ENCODE measurements around the gene MED12L.

MED12L gene

DNA sequence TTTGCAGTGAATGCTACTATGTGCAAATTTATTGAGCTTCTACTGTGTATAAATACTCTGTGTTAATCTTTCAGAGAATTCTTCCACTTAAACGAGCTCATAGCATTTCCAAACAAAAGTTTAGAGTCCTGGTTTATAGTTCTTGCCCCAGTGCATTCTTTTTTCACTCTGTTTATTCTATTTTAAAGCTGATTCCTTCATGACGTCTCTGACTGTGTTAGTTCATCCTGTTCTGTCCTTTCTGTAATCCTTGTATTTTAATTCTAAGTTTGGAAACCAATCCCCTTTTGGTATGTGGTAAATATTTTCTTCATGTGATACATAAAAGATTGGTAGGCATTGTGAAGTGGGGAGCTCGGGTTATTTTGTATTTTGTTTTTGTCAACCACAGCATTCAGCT lies 174.2 kb downstream of the MED12L start:
- DNase-seq (ENCODE audit: low read depth) = no peak

GRCh38 chr3:151262871-151263525 lies 177.5 kb downstream of the MED12L start:
- DNase-seq (ENCODE audit: low read depth) = no peak

GRCh38 chr3:151264605-151265004 lies 179.1 kb downstream of the MED12L start:
- no peak for DNase-seq (ENCODE audit: low read depth)

GRCh38 chr3:151265166-151265565 lies 179.7 kb downstream of the MED12L start:
- no peak for DNase-seq (ENCODE audit: low read depth)

- no peak for DNase-seq (ENCODE audit: low read depth)
Observed at GRCh38 chr3:151265866-151266265, 180.4 kb downstream of the MED12L start.

GRCh38 chr3:151267066-151267465 lies 181.6 kb downstream of the MED12L start:
- DNase-seq (ENCODE audit: low read depth) = no peak

GRCh38 chr3:151268267-151269235 lies 183.1 kb downstream of the MED12L start:
- no peak for DNase-seq (ENCODE audit: low read depth)

DNA sequence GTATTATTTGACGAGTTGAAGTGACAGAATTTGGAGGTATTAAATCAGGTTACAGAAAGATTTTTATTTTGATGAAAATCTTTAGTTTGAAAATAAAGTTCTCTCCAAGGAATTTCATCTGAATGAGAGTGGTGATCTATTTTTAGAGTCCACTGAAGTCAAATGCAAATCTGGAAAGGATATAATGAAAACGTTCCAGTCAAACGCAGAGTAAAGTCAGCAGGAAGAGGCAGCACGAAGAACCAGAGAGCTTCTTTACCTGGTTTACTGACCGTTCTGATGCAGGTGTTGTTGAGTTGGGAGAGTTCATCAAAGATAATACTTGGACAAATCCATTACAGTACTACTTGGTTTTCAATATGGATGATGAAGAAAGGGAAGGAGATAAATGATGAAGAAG lies 184.2 kb downstream of the MED12L start:
- no peak for DNase-seq (ENCODE audit: low read depth)

DNA sequence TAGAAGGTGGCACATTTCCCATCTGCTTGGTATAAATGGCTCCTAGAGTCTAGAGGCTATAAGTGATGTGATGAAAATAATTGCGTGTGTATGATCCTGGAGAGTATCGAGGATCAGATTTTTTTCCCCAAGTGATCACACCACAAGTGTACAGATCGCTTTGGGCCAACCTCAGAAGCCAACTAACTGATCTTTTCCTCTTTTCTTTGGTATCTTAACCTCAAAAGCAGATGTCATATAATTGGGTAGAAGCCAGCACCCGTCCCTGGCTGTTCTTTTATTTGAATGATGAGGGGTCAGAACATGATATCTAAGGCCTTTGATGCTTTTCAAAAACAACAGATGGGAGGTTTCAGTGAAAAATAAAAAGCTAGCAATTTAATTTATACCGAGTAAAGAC lies 189.6 kb downstream of the MED12L start:
- no peak for DNase-seq (ENCODE audit: low read depth)

DNA sequence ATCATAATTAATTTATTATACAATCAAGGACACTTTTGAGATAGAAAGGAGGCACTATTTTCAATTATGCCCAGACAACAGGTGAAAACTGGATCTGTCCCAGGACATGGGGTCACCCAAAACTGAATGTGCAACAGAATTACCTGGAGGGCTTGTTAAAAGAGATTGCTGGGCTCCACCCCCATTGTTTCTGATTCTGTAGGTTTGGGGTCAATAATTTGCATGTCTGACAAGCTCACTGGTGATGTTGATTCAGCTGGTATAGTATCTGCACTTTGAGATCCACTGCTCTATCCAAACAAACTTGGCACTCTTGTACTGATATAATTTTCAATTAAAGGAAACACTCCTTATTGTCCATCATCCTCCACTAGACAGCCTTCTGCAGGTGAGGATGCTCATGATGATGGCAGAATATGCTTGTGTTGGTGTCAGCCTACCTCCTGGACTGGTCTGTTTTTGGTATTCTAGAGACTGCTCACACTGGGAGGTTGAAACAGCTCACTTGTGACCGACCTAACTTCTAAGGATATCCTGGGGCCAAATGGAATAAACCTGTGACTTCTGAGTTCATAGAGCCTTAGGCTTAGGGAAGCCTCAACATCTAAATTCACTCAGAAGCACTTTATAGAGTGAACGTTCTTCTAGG lies 190.7 kb downstream of the MED12L start:
- no peak for DNase-seq (ENCODE audit: low read depth)

DNA sequence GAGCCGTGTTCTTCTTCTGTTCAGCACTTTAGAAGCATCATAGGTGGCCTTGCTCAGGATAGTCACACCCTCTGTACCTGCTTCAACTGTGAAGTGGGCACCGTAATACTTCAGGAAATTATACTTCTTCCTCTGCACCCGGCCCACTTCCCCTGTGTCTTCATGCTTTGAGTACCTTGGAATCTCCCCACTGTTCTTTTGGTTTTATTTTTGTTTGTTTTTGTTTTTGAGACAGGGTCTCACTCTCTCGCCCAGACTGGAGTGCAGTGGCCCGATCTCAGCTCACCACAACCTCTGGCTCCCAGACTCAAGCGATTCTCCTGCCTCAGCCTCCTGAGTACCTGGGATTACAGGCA lies 191.2 kb downstream of the MED12L start:
- peak; percentile 9 for DNase-seq (ENCODE audit: low read depth)

DNA sequence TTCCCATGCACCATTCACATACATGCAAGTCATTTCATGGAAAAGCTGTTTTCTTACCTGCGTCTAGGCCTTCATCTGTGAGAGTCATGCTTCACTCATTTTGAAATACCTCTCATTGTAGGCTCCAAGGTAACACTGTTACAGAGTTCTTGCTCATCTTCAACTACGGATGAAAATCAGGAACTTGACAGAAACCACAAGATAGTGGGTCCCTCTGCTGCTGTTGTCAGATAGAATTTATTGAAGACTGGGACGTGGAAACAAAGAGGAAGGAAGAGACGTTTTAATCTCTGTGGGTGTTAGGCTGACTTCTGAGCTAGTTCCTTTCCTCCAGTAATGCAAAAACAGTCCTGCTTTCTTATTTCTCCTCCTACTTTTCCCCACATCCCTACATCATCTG lies 192.8 kb downstream of the MED12L start, which contains the start of gene P2RY14:
Gene P2RY14, minus strand, starts transcription at position 313 of the 400 bp plus-strand sequence. CDS start 64,226 bp downstream, outside the sequence.
- DNase-seq (ENCODE audit: low read depth) = no peak

GRCh38 chr3:151281671-151282324 lies 196.3 kb downstream of the MED12L start:
- no peak for DNase-seq (ENCODE audit: low read depth)

DNA sequence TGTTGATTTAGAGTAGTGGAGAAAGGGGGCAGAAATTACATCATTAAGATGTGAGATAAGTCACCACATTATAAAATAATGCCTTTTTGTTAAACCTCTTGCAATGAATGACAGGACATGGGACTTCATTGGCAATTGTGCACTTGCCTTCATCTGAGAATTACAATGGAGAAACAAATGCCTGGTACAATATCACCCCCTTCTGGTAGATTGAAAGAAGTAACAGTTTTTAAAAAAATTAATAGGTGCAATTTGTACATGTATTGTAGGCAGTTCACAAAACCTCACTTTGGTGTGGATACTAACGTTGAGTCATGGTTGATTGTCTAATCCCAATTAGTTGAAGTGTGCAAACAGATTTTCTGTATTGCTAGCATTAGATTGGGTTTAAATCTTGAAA lies 197.5 kb downstream of the MED12L start:
- no peak for DNase-seq (ENCODE audit: low read depth)

GRCh38 chr3:151283387-151283786 lies 197.9 kb downstream of the MED12L start:
- no peak for DNase-seq (ENCODE audit: low read depth)

DNA sequence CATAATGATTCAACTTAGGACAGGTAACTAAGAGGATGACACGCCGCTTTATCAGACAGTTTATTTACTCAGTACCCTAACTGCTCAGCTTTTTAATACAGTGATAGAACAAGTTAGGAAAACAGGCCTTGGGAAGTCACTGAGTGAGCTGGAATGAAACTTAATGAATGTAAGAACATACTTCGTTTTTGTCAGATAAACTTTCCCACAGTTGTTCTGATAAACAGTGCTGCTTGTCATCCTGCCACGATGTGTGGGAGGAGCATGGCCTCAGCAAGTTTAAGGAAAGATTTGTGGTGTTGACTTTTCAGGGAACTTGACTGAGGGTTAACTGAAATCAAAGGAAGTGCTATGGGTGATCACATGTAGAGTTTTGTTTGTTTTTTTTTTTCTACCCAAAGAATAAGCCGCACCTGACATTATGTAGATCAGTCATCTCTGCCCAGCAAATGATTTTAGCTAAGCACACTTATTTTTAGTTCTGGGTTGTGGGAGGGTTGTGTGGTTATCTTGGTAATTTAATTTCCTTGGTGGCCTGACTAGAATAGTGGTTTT lies 198.5 kb downstream of the MED12L start:
- no peak for DNase-seq (ENCODE audit: low read depth)

DNA sequence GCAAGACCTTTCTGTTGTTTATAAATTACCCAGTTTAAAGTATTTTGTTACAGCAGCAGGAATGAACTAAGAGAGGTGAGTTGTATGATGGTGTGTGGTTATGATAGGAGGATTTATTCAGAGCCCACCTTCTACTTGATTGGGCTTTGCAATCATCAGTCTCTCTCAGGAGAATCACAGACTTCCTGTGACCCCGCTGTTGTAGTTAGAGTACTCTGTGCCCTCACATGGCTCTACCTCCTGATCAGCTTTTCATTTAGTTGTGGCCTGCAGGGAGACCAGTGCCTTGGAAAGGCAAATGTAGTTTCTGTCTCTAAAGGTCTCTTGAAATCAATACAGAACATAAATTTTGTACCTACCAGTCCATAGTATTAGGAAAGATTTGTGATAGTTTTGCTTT lies 200.5 kb downstream of the MED12L start:
- no peak for DNase-seq (ENCODE audit: low read depth)

DNA sequence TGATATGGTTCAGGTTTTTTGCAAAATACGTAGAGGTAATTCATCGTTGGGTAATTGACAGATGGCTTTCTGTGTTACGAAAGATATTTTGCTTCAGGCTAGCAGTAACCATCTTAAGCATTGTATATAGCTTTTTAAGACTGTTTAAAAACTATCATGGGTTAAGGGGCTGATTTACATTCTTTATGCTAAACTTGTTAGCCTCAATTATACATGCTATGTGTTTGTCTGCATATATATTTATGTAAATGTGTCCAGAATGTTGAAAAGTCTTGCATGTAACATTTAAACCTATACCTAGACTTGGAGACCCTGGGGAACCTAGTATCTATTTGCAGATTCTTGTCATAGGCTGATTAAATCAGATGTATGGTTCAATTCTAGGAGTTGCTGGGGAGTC lies 204.0 kb downstream of the MED12L start:
- DNase-seq (ENCODE audit: low read depth) = no peak

- no peak for DNase-seq (ENCODE audit: low read depth)
Observed at GRCh38 chr3:151290673-151291072, 205.2 kb downstream of the MED12L start.

GRCh38 chr3:151293127-151293526 lies 207.7 kb downstream of the MED12L start:
- DNase-seq (ENCODE audit: low read depth) = no peak

- no peak for DNase-seq (ENCODE audit: low read depth)
Observed at GRCh38 chr3:151296226-151296625, 210.8 kb downstream of the MED12L start.

DNA sequence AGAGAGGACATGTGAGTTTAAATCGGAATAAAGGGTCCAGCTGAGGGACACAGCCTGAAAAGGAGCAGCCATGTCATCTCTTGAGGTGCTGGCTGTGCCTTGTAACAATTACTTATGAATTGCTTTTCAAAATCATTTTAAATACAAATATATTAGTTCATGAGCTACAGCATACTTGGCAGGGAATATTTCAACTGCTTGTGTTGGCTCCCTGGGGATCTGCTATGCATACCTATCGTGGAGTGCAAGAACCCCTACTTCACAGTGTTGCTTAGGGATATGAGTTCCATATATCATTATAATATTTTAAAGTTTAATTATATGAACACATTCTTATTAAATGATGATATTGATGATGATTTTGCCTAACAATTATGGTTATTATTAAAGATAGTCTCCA lies 212.0 kb downstream of the MED12L start:
- no peak for DNase-seq (ENCODE audit: low read depth)

Measured in activated T-helper 9 cell treated with anti-CD3 and anti-CD28 coated beads, Interleukin-2, amount 50 U/mL, for 16 hours (primary cell).